ENCODE results near the gene PLEKHA8. TPM values are rescaled to one million over a fixed set of nuclear protein-coding genes. Genes with fewer than 3 reads are reported as not detected.

PLEKHA8 gene
- total and polyA plus RNA-seq, 2 of the 8 experiments (the other 6 are each of a cell fraction or from before 2014, with no cell fraction given), result 10.7 to 44.0 TPM

DNA sequence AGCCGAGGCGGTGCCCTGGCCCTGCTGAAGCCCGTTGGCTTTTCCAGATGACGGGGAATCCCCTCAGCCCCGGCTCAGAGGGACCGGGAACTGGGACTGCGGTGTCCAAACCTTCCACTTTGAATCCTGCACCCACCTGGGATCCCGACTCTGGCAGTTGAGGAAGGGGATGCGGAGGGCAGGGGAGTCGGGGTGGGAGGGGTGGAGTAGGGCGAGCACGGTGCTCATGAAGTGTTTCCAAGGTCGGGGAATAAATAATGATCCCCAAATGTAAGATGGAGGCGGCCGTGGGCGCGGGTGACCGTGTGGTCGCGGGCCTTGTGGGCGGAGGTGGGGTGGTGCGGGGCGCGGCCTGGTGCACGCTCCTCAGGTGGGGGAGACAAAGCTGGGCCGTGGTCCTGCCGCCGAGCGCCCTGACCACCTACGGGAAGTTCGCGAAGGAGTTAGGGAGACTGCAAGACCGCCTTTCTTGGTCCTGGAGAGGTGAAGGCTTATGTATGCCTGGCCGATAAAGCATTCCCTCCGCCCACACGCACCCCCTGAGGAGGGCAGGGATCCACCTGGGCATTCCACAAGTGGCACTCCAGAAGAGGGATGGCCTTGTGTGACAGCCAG is 108.0 kb downstream of the PLEKHA8 start:
- Histone ChIP-seq H4K91ac (replicated peaks; ENCODE audit: insufficient read length, low read length) (no peak overlapping the region), H3K36me3 (ENCODE audit: control insufficient read depth in 2 of 4, insufficient read depth in 4 of 4, low read length in 3 of 4) (no peaks in the 10 kb centered on the region), H4K20me1 (replicated peaks in 1 of 2; ENCODE audit: control insufficient read depth in 1 of 2, insufficient read depth in 2 of 2, low read length in 2 of 2) (peaks cover 0 to 5% of the 10 kb centered on the region in 2 experiments), H3K4me1 (replicated peaks in 1 of 4; ENCODE audit: control insufficient read depth in 3 of 4, insufficient read depth in 4 of 4, low read length in 3 of 4) (peaks cover 0 to 4% (median 3%) of the 10 kb centered on the region in 4 experiments; a peak in 3 of 7 replicates), H3K4me2 (ENCODE audit: insufficient read depth in 1 of 2, low read depth in 2 of 2, low read length in 2 of 2) (peak overlapping the region; percentile 77 to 93), H3K4ac (replicated peaks; ENCODE audit: insufficient read length, low read depth, low read length) (no peak overlapping the region), H2AFZ (ENCODE audit: low read length) (0 out of 2 replicates have a peak overlapping the region, but pooled peaks have one; percentile 2), H3K27ac (ENCODE audit: low read depth, low read length) (no peak overlapping the region), H2AK5ac (ENCODE audit: low read depth, low read length) (no peak overlapping the region; the same call in 1 of the 2 replicates), H3K23ac (ENCODE audit: insufficient read length) (no peak overlapping the region), H3K18ac (ENCODE audit: extremely low read depth, low read length) (no peak overlapping the region), H3K27me3 (replicated peaks in 1 of 4; ENCODE audit: control insufficient read depth in 3 of 4, extremely low read depth in 1 of 4, insufficient read depth in 3 of 4, low read length in 3 of 4) (peaks cover 3 to 19% (median 16%) of the 10 kb centered on the region in 4 experiments), H3K9ac (replicated peaks in 1 of 4; ENCODE audit: extremely low read depth in 1 of 4, low read depth in 3 of 4, low read length in 3 of 4) (peak overlapping the region in 3 of 4 experiments; percentile 48 to 60 (median 55); a peak in 5 of 7 replicates), H2BK5ac (ENCODE audit: low read depth, low read length) (no peak overlapping the region), H2BK12ac (ENCODE audit: low read depth, low read length) (no peak overlapping the region), H3K56ac (replicated peaks; ENCODE audit: insufficient read length, low read depth, low read length) (no peak overlapping the region), H3K9me3 (ENCODE audit: insufficient read depth in 2 of 2, low read depth in 1 of 2, low read length in 1 of 2) (no peaks in the 10 kb centered on the region), H4K5ac (ENCODE audit: insufficient read length, low read depth, low read length) (no peak overlapping the region), H3K79me2 (ENCODE audit: control insufficient read depth in 1 of 2, insufficient read depth in 2 of 2, low read length in 2 of 2) (no peaks in the 10 kb centered on the region; a peak in 1 of 4 replicates), H3K79me1 (ENCODE audit: low read depth, low read length) (no peaks in the 10 kb centered on the region), H2BK20ac (ENCODE audit: low read length) (no peak overlapping the region), H3K4me3 (ENCODE audit: extremely low read depth in 1 of 4, insufficient read depth in 2 of 4, low read depth in 3 of 4, low read length in 4 of 4) (peak overlapping the region; percentile 51 to 86 (median 70)), H4K8ac (ENCODE audit: extremely low read depth, insufficient read depth, low read length) (no peak overlapping the region), H2BK15ac (ENCODE audit: low read length) (no peak overlapping the region), H3K14ac (ENCODE audit: insufficient read length) (no peak overlapping the region), H3K23me2 (ENCODE audit: low read depth, low read length) (peaks cover 11% of the 10 kb centered on the region), H2BK120ac (replicated peaks; ENCODE audit: low read depth, low read length) (no peak overlapping the region)
- 4% methylated on average over 31 of the region's 36 CpGs; no CpG with 5 or more reads in 1 of the 2 experiments for WGBS, 2 experiments (ENCODE audit: extremely low coverage in 1 of 2, insufficient coverage in 1 of 2, insufficient read length in 1 of 2, insufficient replicate concordance in 2 of 2, low coverage in 1 of 2, low lambda C conversion rate in 2 of 2, missing lambda C conversion rate in 1 of 2)
- no peak for FAIRE-seq
- CTCF ChIA-PET (ENCODE audit: partially characterized antibody), result interaction anchor here (1.2 kb wide), 2 partner anchors 19 to 62 kb away, joined by 3 to 4 read pairs; no protein-coding TSS in a partner anchor
- DNase-seq (ENCODE audit: low read depth in 1 of 2, low spot score in 2 of 2), result peak in 1 of 2 experiments; percentile 67
- POLR2A ChIA-PET (ENCODE audit: partially characterized antibody), result interaction anchor here (1.3 to 1.6 kb wide), 3 partner anchors 10 to 14 kb away, joined by 4 read pairs; no protein-coding TSS in a partner anchor
- peak; percentile 26; the same call in 1 of the 2 replicates for TF ChIP-seq SUZ12 (IDR thresholded peaks at IDR 0.05; ENCODE audit: low read length)
- no peak for TF ChIP-seq EP300 (IDR thresholded peaks at IDR 0.05; ENCODE audit: borderline replicate concordance in 1 of 2, low read depth in 2 of 2, low read length in 2 of 2)
- no peak for TF ChIP-seq SAP30 (IDR thresholded peaks at IDR 0.05; ENCODE audit: insufficient read depth, insufficient replicate concordance, low read length)
- TF ChIP-seq SP2 (IDR thresholded peaks at IDR 0.05; ENCODE audit: low read length), result no peak
- TF ChIP-seq GABPA (IDR thresholded peaks at IDR 0.05; ENCODE audit: borderline replicate concordance, insufficient read depth, low read length), result no peak
- 0 out of 4 replicates have a peak, but pooled peaks of 1 of the 2 experiments have one; percentile 27 for TF ChIP-seq SIN3A (conservative IDR thresholded peaks at IDR 0.05 in 1 of 2, IDR thresholded peaks at IDR 0.05 in 1 of 2; ENCODE audit: low read depth in 1 of 2, low read length in 2 of 2)
- TF ChIP-seq HDAC6 (IDR thresholded peaks at IDR 0.05; ENCODE audit: low read depth, low read length), result no peak
- no peak for TF ChIP-seq KDM1A (IDR thresholded peaks at IDR 0.05; ENCODE audit: borderline replicate concordance, low read length)
- TF ChIP-seq TAF1 (IDR thresholded peaks at IDR 0.05; ENCODE audit: low read depth, low read length), result 0 out of 2 replicates have a peak, but pooled peaks have one; percentile 20
- TF ChIP-seq RBBP5 (IDR thresholded peaks at IDR 0.05; ENCODE audit: borderline replicate concordance, low read depth, low read length), result 0 out of 2 replicates have a peak, but pooled peaks have one; percentile 8
- 0 out of 3 replicates have a peak, but pooled peaks of 1 of the 2 experiments have one; percentile 21 for TF ChIP-seq POLR2A (IDR thresholded peaks at IDR 0.05; ENCODE audit: control extremely low read depth in 1 of 2, low read depth in 2 of 2, low read length in 2 of 2)
